GM12878 (cell line): ENCODE results near the gene VPS26A. TPM values are rescaled to one million over a fixed set of nuclear protein-coding genes. Genes with fewer than 3 reads are reported as not detected.

Source experiments
- ATAC-seq: fragments of 200-7000 bp; cut with Tn5 transposase; 3 replicates; pipeline ENCODE4 v1.9.1; 2020; ENCODE audit warnings: mild to moderate bottlenecking, moderate library complexity
- BruUV-seq: library from RNA; stranded (reverse); fragments of 400-500 nt; replicated peaks from 2 replicates; lab custom pipeline; 2021; lab: Mats Ljungman, UMichigan
- CTCF ChIA-PET: fragments of 300-600 bp; sonication (Branson Sonifier 250); formaldehyde crosslinking; extraction: SDS; loops from one replicate; lab custom pipeline; 2021; ENCODE audit warnings: inconsistent platforms; lab: Yijun Ruan, JAX
- POLR2A ChIA-PET: fragments of 350-600 bp; formaldehyde crosslinking; extraction: SDS; loops from one replicate; lab custom pipeline; 2021; ENCODE audit warnings: inconsistent platforms; lab: Charles Lee
- RAD21 ChIA-PET: fragments of 300-600 bp; sonication (Branson Sonifier 250); formaldehyde crosslinking; loops from one replicate; lab custom pipeline; 2023; ENCODE audit warnings: antibody characterized with exemption; ENCODE audit not compliant: unreplicated experiment; lab: Charles Lee
- SMC1A ChIA-PET: fragments of 300-600 bp; sonication (Branson Sonifier 250); formaldehyde crosslinking; loops from one replicate; lab custom pipeline; 2023; ENCODE audit not compliant: unreplicated experiment, uncharacterized antibody; lab: Charles Lee
- DNase-seq: peaks from one replicate; pipeline ENCODE4 v3.0.0-alpha.2; 2011; ENCODE audit warnings: low read depth, low spot score
- FAIRE-seq: peaks from 3 replicates; lab custom pipeline; 2011; peaks lifted over from hg19 to GRCh38; lab: Jason Lieb, UNC
- H2AFZ ChIP-seq: 2 replicates; pipeline ENCODE4 v1.6.0; 2011; ENCODE audit warnings: low read depth, low read length, control low read depth; ENCODE audit not compliant: control insufficient read depth
- H3K27ac ChIP-seq: 2 replicates; pipeline ENCODE4 v1.5.1; 2011; ENCODE audit warnings: control low read depth; ENCODE audit not compliant: control insufficient read depth, insufficient read depth
- H3K27me3 ChIP-seq, 2 experiments: replicated peaks in 1 of 2; 2 replicates each; pipeline versions ENCODE4 v1.6.0 to v1.6.1; 2011; ENCODE audit warnings: low read length in 1 of 2; ENCODE audit not compliant: control insufficient read depth in 2 of 2, insufficient read depth in 2 of 2
- H3K36me3 ChIP-seq, 2 experiments: 2 replicates each; pipeline ENCODE4 v1.5.1; 2011; ENCODE audit warnings: low read length in 1 of 2; ENCODE audit not compliant: control insufficient read depth in 2 of 2, insufficient read depth in 2 of 2
- H3K4me1 ChIP-seq: 2 replicates; pipeline ENCODE4 v1.6.1; 2011; ENCODE audit warnings: mild to moderate bottlenecking, low read length, moderate library complexity, mixed read lengths; ENCODE audit not compliant: control insufficient read depth, insufficient read depth
- H3K4me2 ChIP-seq: 2 replicates; pipeline ENCODE4 v1.6.0; 2011; ENCODE audit warnings: control low read depth; ENCODE audit not compliant: control insufficient read depth, insufficient read depth
- H3K4me3 ChIP-seq: fragments of 200-600 bp; sonication (generic); 2 replicates; pipeline ENCODE4 v1.5.1; 2016
- H3K79me2 ChIP-seq: 2 replicates; pipeline ENCODE4 v1.6.0; 2011; ENCODE audit warnings: low read length; ENCODE audit not compliant: control insufficient read depth, insufficient read depth
- H3K9ac ChIP-seq: 2 replicates; pipeline ENCODE4 v1.8.0; 2011; ENCODE audit warnings: low read length, control low read depth, mixed read lengths; ENCODE audit not compliant: control insufficient read depth, insufficient read depth
- H3K9me3 ChIP-seq: replicated peaks from 3 replicates; pipeline ENCODE4 v1.5.1; 2011; ENCODE audit warnings: mild to moderate bottlenecking, low read length; ENCODE audit not compliant: control insufficient read depth, insufficient read depth
- H4K20me1 ChIP-seq: 2 replicates; pipeline ENCODE4 v1.6.0; 2011; ENCODE audit not compliant: control insufficient read depth, insufficient read depth
- EGR1 ChIP-seq, 2 experiments: IDR thresholded peaks; 1 replicate in 1 of 2; 2 replicates in 1 of 2; pipeline ENCODE4 v1.6.1; 2011 to 2012; ENCODE audit warnings: low read depth in 2 of 2, low read length in 2 of 2, borderline replicate concordance in 1 of 2, mild to moderate bottlenecking in 1 of 2, moderate library complexity in 1 of 2
- POLR2AphosphoS5 ChIP-seq: IDR thresholded peaks from 2 replicates; pipeline ENCODE4 v1.6.1; 2011; ENCODE audit warnings: mild to moderate bottlenecking, low read length, inconsistent platforms
- RCOR1 ChIP-seq: conservative IDR thresholded peaks from 2 replicates; pipeline ENCODE4 v1.6.1; 2012; ENCODE audit warnings: low read depth, low read length, improper control_type of control experiment
- SP1 ChIP-seq: IDR thresholded peaks from one replicate; pipeline ENCODE4 v1.6.1; 2011; ENCODE audit warnings: low read depth, low read length
- USF1 ChIP-seq: IDR thresholded peaks from 2 replicates; pipeline ENCODE4 v1.6.1; 2011; ENCODE audit warnings: borderline replicate concordance, low read depth, mild to moderate bottlenecking, moderate library complexity, mixed read lengths, low read length; ENCODE audit not compliant: insufficient read depth; ENCODE audit errors: extremely low read length
- ZNF622 ChIP-seq: fragments of 450-650 bp; IDR thresholded peaks from 2 replicates; pipeline ENCODE4 v1.6.1; 2017; ENCODE audit warnings: mild to moderate bottlenecking, inconsistent platforms
- WGBS: methylation state at CpG from one replicate; pipeline ENCODE4 v1.1.6; 2016; ENCODE audit warnings: low lambda C conversion rate; ENCODE audit not compliant: insufficient replicate concordance, insufficient coverage; ENCODE audit errors: missing lambda C conversion rate; 5-methylcytosine and 5-hydroxymethylcytosine counted together
- in situ Hi-C: fragments of 300-500 bp; cut with MboI; formaldehyde crosslinking; loops from 9 replicates; pipeline ENCODE4 v1.14.3; 2018; ENCODE audit warnings: mixed read lengths
- intact Hi-C: fragments of 100-400 bp; cut with micrococcal nuclease; formaldehyde crosslinking; loops from one replicate; pipeline ENCODE4 v1.14.2; 2022; ENCODE audit not compliant: unreplicated experiment
- polyA plus RNA-seq, 11 experiments: library from polyadenylated mRNA; depleted of rRNA in 4 of 11; unstranded in 6 of 11; stranded (reverse) in 5 of 11; fragments of >200 nt; fragmentation: Nextera tagmentation in 4 of 11; fragmentation: Illumina TruSeq in 1 of 11; extraction: Ambion mirVana in 4 of 11; extraction: Trizol in 1 of 11; gene quantifications; 1 replicate in 1 of 11; 2 replicates in 10 of 11; pipeline versions ENCODE4 v1.2.1 to v1.2.3, GENCODE V29; 2011 to 2016; ENCODE audit warnings: inconsistent platforms in 2 of 11, missing spikeins in 2 of 11, low read depth in 1 of 11
- total RNA-seq, 4 experiments: library from RNA; depleted of rRNA in 3 of 4; stranded (reverse); fragments of >200 nt in 3 of 4; fragmentation: Illumina TruSeq in 1 of 4; extraction: Trizol in 1 of 4; gene quantifications; 2 replicates each; pipeline versions ENCODE4 v1.2.1 to v1.2.3, GENCODE V29; 2013 to 2021
- TF ChIP-seq, protein P1 (sequence below): fragments of 450-650 bp; formaldehyde crosslinking; IDR thresholded peaks from 2 replicates; pipeline ENCODE4 v1.5.0; 2022; ENCODE audit warnings: mild to moderate bottlenecking, missing genetic modification characterization
- TF ChIP-seq, protein P2 (sequence below): fragments of 450-650 bp; IDR thresholded peaks from 2 replicates; pipeline ENCODE4 v1.6.1; 2014; ENCODE audit warnings: mild to moderate bottlenecking
- TF ChIP-seq, protein P3 (sequence below): fragments of 450-650 bp; IDR thresholded peaks from 2 replicates; pipeline ENCODE4 v1.6.1; 2018; ENCODE audit warnings: mild to moderate bottlenecking, low read depth, moderate library complexity; ENCODE audit not compliant: partially characterized antibody
- TF ChIP-seq, protein P4 (sequence below): fragments of 450-650 bp; IDR thresholded peaks from 2 replicates; pipeline ENCODE4 v1.6.1; 2018; ENCODE audit warnings: borderline replicate concordance, mild to moderate bottlenecking; ENCODE audit not compliant: partially characterized antibody

Gene VPS26A
- total and polyA plus RNA-seq, 10 of the 15 experiments (the other 5 are each of a cell fraction or from before 2014, with no cell fraction given) = 16.8 to 72.3 (median 26.8) TPM

DNA sequence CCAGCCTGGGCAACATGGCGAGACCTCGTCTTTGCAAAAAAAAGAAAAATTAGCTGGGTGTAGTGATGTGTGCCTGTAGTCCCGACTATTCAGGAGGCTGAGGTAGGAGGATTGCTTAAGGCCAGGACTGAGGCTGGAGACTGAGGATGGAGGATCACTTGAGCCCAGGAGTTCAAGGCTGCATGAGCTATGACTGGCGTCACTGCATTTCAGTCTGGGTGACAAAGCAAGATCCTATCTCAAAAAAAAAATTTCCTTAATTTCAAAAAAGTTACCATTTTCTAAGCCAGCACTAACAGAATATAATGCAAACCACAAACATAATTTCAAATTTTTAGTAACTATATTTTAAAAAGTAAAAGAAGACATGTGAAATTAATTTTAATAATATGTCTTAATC is 49.4 kb upstream of the VPS26A start (continued):
- TF ChIP-seq RCOR1 = no peak

GRCh38 chr10:69075431-69075830 is 48.5 kb upstream of the VPS26A start:
- no peaks in the 10 kb centered on the region for H3K36me3 ChIP-seq
- FAIRE-seq = no peak
- BruUV-seq = no TSS peak
- intact Hi-C loops (no loop called here), in situ Hi-C loops (no loop called here)
- 99% methylated on average over 4 of the region's 4 CpGs for WGBS
- no peak overlapping the region for H3K4me2 ChIP-seq
- peaks cover 4% of the 10 kb centered on the region; the same call in 1 of the 2 replicates for H3K4me1 ChIP-seq
- no peak for ATAC-seq
- no peak overlapping the region for H3K4me3 ChIP-seq
- SMC1A ChIA-PET = interaction anchor here (0.9 to 1.3 kb wide), 3 partner anchors 11 to 18 kb away, joined by 4 to 5 read pairs (median 4); no protein-coding TSS in a partner anchor
- no peak overlapping the region for H2AFZ ChIP-seq
- DNase-seq = no peak
- no peaks in the 10 kb centered on the region for H4K20me1 ChIP-seq
- H3K27ac ChIP-seq = no peak overlapping the region
- no peaks in the 10 kb centered on the region for H3K9me3 ChIP-seq
- CTCF ChIA-PET = interaction anchor here (0.6 to 2.4 kb wide), 3 partner anchors 10 to 12 kb away, joined by 3 to 7 read pairs (median 6); no protein-coding TSS in a partner anchor
- RAD21 ChIA-PET = interaction anchor here (1.0 to 1.3 kb wide), 2 partner anchors 48 to 70 kb away, joined by 3 read pairs; no protein-coding TSS in a partner anchor
- POLR2A ChIA-PET = interaction anchor here (0.8 kb wide), 1 partner anchor 61 kb away, joined by 5 read pairs; no protein-coding TSS in a partner anchor
- H3K9ac ChIP-seq = no peak overlapping the region
- no peaks in the 10 kb centered on the region for H3K27me3 ChIP-seq
- no peaks in the 10 kb centered on the region for H3K79me2 ChIP-seq
- TF ChIP-seq ZNF622 (no peak), SP1 (no peak), USF1 (no peak), EGR1 (IDR thresholded peaks at IDR 0.05; ENCODE audit: borderline replicate concordance in 1 of 2, low read depth in 2 of 2, low read length in 2 of 2) (no peak), POLR2AphosphoS5 (no peak)
- TF ChIP-seq, protein P1, sequence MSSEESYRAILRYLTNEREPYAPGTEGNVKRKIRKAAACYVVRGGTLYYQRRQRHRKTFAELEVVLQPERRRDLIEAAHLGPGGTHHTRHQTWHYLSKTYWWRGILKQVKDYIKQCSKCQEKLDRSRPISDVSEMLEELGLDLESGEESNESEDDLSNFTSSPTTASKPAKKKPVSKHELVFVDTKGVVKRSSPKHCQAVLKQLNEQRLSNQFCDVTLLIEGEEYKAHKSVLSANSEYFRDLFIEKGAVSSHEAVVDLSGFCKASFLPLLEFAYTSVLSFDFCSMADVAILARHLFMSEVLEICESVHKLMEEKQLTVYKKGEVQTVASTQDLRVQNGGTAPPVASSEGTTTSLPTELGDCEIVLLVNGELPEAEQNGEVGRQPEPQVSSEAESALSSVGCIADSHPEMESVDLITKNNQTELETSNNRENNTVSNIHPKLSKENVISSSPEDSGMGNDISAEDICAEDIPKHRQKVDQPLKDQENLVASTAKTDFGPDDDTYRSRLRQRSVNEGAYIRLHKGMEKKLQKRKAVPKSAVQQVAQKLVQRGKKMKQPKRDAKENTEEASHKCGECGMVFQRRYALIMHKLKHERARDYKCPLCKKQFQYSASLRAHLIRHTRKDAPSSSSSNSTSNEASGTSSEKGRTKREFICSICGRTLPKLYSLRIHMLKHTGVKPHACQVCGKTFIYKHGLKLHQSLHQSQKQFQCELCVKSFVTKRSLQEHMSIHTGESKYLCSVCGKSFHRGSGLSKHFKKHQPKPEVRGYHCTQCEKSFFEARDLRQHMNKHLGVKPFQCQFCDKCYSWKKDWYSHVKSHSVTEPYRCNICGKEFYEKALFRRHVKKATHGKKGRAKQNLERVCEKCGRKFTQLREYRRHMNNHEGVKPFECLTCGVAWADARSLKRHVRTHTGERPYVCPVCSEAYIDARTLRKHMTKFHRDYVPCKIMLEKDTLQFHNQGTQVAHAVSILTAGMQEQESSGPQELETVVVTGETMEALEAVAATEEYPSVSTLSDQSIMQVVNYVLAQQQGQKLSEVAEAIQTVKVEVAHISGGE (CRISPR knock-in tag) = no peak
- TF ChIP-seq, protein P2, sequence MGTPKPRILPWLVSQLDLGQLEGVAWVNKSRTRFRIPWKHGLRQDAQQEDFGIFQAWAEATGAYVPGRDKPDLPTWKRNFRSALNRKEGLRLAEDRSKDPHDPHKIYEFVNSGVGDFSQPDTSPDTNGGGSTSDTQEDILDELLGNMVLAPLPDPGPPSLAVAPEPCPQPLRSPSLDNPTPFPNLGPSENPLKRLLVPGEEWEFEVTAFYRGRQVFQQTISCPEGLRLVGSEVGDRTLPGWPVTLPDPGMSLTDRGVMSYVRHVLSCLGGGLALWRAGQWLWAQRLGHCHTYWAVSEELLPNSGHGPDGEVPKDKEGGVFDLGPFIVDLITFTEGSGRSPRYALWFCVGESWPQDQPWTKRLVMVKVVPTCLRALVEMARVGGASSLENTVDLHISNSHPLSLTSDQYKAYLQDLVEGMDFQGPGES = no peak
- TF ChIP-seq, protein P3, sequence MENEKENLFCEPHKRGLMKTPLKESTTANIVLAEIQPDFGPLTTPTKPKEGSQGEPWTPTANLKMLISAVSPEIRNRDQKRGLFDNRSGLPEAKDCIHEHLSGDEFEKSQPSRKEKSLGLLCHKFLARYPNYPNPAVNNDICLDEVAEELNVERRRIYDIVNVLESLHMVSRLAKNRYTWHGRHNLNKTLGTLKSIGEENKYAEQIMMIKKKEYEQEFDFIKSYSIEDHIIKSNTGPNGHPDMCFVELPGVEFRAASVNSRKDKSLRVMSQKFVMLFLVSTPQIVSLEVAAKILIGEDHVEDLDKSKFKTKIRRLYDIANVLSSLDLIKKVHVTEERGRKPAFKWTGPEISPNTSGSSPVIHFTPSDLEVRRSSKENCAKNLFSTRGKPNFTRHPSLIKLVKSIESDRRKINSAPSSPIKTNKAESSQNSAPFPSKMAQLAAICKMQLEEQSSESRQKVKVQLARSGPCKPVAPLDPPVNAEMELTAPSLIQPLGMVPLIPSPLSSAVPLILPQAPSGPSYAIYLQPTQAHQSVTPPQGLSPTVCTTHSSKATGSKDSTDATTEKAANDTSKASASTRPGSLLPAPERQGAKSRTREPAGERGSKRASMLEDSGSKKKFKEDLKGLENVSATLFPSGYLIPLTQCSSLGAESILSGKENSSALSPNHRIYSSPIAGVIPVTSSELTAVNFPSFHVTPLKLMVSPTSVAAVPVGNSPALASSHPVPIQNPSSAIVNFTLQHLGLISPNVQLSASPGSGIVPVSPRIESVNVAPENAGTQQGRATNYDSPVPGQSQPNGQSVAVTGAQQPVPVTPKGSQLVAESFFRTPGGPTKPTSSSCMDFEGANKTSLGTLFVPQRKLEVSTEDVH = no peak
- TF ChIP-seq, protein P4, sequence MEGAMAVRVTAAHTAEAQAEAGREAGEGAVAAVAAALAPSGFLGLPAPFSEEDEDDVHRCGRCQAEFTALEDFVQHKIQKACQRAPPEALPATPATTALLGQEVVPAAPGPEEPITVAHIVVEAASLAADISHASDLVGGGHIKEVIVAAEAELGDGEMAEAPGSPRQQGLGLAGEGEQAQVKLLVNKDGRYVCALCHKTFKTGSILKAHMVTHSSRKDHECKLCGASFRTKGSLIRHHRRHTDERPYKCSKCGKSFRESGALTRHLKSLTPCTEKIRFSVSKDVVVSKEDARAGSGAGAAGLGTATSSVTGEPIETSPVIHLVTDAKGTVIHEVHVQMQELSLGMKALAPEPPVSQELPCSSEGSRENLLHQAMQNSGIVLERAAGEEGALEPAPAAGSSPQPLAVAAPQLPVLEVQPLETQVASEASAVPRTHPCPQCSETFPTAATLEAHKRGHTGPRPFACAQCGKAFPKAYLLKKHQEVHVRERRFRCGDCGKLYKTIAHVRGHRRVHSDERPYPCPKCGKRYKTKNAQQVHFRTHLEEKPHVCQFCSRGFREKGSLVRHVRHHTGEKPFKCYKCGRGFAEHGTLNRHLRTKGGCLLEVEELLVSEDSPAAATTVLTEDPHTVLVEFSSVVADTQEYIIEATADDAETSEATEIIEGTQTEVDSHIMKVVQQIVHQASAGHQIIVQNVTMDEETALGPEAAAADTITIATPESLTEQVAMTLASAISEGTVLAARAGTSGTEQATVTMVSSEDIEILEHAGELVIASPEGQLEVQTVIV = no peak
